Lower leg skin (tissue), 4 donors: Measurements from ENCODE around the gene STRBP. TPM values are rescaled to one million over a fixed set of nuclear protein-coding genes. Genes with fewer than 3 reads are reported as not detected.

Source experiments
- DNase-seq, 2 donors: peaks; one replicate each; pipeline ENCODE4 v3.0.0-alpha.2; 2019; ENCODE audit warnings: low spot score in 2 of 2
- H3K4me3 ChIP-seq: fragments of 200-600 bp; sonication (generic); 2 replicates; pipeline ENCODE4 v1.5.1; 2017; ENCODE audit warnings: mild to moderate bottlenecking, low read depth; ENCODE audit not compliant: poor library complexity, severe bottlenecking
- CTCF ChIP-seq, 3 donors: fragments of 450-650 bp; IDR thresholded peaks; one replicate each; pipeline ENCODE4 v1.5.1; 2016; ENCODE audit warnings: antibody characterized with exemption in 3 of 3, mild to moderate bottlenecking in 3 of 3, moderate library complexity in 2 of 3
- POLR2A ChIP-seq, 2 donors: fragments of 450-650 bp; IDR thresholded peaks; one replicate each; pipeline ENCODE4 v1.6.1; 2016 to 2017; ENCODE audit warnings: antibody characterized with exemption in 2 of 2, mild to moderate bottlenecking in 1 of 2, moderate library complexity in 1 of 2
- WGBS, 2 donors: methylation state at CpG; one replicate each; pipeline ENCODE4 v1.1.5; 2018; 5-methylcytosine and 5-hydroxymethylcytosine counted together
- intact Hi-C: fragments of 100-400 bp; cut with DNase I; formaldehyde crosslinking; loops from one replicate; pipeline ENCODE4 v1.15.0; 2023; ENCODE audit warnings: low total_unique reads
- total RNA-seq, 4 donors: library from RNA; depleted of rRNA; stranded (reverse); fragments of >200 nt; gene quantifications; one replicate each; pipeline ENCODE4 v1.1.0, GENCODE V29; 2016

Gene STRBP
- total RNA-seq, 4 donors from 2014 or later: 6.5 to 11.8 (median 8.8) TPM

- no peak overlapping the region for H3K4me3 ChIP-seq
- DNase-seq: no peak
- TF ChIP-seq CTCF (IDR thresholded peaks at IDR 0.05): no peak
- TF ChIP-seq POLR2A (IDR thresholded peaks at IDR 0.05): no peak
- WGBS, 2 donors: 67 to 78% methylated on average over 1 of the region's 1 CpG
- intact Hi-C loops: no loop called here
Measured at GRCh38 chr9:123162360-123162759, 106.0 kb downstream of the STRBP start.

DNA sequence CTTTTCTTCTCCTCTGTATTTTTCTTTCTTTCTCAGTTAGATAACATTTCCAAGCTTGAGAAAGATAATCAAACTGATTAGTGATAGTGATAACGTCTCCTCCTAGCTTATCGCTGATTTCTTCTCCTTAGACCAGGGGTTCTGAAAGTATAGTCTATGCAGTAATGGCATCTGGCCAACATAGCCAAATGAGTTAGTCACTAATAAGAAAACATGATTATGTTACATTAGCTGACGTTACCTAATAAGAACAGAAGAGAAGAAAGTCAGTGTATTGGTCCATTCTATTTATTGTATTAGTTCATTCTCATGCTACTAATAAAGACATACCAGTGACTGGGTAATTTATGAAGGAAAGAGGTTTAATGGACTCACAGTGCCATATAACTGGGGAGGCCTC is 111.2 kb downstream of the STRBP start:
- no peak overlapping the region for H3K4me3 ChIP-seq
- WGBS, 2 donors: 76 to 98% methylated on average over 3 of the region's 3 CpGs
- no peak for DNase-seq
- TF ChIP-seq POLR2A (IDR thresholded peaks at IDR 0.05) (no peak), CTCF (IDR thresholded peaks at IDR 0.05) (no peak)
- intact Hi-C loops: no loop called here

GRCh38 chr9:123150708-123151503 is 117.5 kb downstream of the STRBP start:
- H3K4me3 ChIP-seq: no peak overlapping the region
- TF ChIP-seq CTCF (IDR thresholded peaks at IDR 0.05) (no peak), POLR2A (IDR thresholded peaks at IDR 0.05) (no peak)
- 82 to 86% methylated on average over 5 of the region's 5 CpGs for WGBS, 2 donors
- intact Hi-C loops: no loop called here
- DNase-seq: no peak

DNA sequence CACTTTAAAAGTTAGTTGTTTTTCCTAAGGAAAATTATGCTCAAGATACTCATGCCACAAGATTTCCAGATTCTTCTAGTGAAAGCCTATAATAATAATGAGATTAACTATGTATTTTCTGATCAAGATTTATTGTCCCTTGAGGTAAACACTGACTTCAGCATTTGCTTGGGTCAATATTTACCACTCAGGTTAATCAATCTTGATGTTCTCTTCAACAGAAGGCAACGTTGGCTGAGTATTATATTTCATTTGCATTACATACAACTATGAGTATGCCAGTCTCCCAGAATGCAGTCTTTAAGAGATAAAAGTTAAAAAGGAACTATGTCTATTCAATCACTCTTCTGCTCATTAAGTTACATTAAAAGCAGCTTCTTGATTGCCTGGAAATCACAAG is 119.3 kb downstream of the STRBP start:
- H3K4me3 ChIP-seq: no peak overlapping the region

DNA sequence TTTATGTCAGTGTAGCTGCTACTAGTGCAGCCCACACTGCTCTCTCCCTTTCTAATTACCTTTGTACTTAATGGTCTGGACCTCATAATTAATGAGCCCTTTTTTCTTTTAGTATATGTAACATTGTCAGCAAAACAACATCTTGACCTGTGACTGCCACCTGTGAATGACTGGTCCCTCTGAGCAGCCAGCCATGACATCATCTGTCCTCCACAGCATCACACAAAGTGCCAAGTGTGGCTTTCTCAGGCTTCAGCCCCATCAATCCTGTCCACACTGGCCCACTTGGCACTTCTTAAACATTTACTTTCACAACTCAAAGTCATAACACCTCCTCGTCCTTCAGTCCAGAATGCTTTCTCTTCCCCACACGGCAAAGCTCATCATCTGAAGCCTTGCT is 130.2 kb downstream of the STRBP start:
- WGBS, 2 donors: 87 to 94% methylated on average over 2 of the region's 2 CpGs
- intact Hi-C loops: no loop called here
- H3K4me3 ChIP-seq: no peak overlapping the region
- TF ChIP-seq POLR2A (IDR thresholded peaks at IDR 0.05) (no peak), CTCF (IDR thresholded peaks at IDR 0.05) (no peak)
- DNase-seq: no peak

More for the DNA sequence above, 119.3 kb downstream of the STRBP start:
- intact Hi-C loops: no loop called here
- WGBS, 2 donors: 63 to 70% methylated on average over 1 of the region's 1 CpG
- TF ChIP-seq POLR2A (IDR thresholded peaks at IDR 0.05) (no peak), CTCF (IDR thresholded peaks at IDR 0.05) (no peak)
- DNase-seq: no peak

- no peak for TF ChIP-seq CTCF (IDR thresholded peaks at IDR 0.05)
- no peak for TF ChIP-seq POLR2A (IDR thresholded peaks at IDR 0.05)
- 80 to 95% methylated on average over 5 of the region's 5 CpGs for WGBS, 2 donors
- no peak overlapping the region for H3K4me3 ChIP-seq
- DNase-seq: no peak
- intact Hi-C loops: no loop called here
Measured at GRCh38 chr9:123135430-123135829, 133.0 kb downstream of the STRBP start.
